ENCODE data around the gene JAK1. TPM values are rescaled to one million over a fixed set of nuclear protein-coding genes. Genes with fewer than 3 reads are reported as not detected.

Gene JAK1
- total and polyA plus RNA-seq, 2 of the 8 experiments (the other 6 are each of a cell fraction or from before 2014, with no cell fraction given) = 7.8 to 24.5 TPM

DNA sequence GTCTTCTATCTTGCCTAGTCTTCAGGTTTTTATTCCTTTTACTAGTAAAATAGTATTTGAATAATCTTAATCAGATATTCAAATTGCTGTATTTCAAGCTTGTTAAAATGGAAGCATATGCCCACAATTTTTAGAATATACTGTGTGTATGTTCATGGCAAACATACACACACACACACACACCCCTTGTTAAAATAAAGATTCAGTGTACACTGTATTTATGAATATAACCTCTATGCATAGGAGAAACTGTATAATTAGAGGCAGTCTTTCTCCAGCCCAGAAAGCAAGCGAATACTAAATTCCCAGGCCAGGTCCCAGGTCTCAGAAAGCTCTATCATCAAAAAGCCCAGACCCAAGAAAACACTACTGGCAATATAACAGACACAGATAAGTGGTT, 57.8 kb downstream of the JAK1 start (continued):
- TF ChIP-seq, protein P1, sequence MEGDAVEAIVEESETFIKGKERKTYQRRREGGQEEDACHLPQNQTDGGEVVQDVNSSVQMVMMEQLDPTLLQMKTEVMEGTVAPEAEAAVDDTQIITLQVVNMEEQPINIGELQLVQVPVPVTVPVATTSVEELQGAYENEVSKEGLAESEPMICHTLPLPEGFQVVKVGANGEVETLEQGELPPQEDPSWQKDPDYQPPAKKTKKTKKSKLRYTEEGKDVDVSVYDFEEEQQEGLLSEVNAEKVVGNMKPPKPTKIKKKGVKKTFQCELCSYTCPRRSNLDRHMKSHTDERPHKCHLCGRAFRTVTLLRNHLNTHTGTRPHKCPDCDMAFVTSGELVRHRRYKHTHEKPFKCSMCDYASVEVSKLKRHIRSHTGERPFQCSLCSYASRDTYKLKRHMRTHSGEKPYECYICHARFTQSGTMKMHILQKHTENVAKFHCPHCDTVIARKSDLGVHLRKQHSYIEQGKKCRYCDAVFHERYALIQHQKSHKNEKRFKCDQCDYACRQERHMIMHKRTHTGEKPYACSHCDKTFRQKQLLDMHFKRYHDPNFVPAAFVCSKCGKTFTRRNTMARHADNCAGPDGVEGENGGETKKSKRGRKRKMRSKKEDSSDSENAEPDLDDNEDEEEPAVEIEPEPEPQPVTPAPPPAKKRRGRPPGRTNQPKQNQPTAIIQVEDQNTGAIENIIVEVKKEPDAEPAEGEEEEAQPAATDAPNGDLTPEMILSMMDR (IDR thresholded peaks at IDR 0.05; ENCODE audit: control extremely low read depth in 1 of 3, insufficient read depth in 1 of 3, low read depth in 1 of 3, low read length in 3 of 3) = no peak
- no peak for TF ChIP-seq CHD1 (IDR thresholded peaks at IDR 0.05; ENCODE audit: low read depth, low read length)
- TF ChIP-seq EGR1 (IDR thresholded peaks at IDR 0.05; ENCODE audit: borderline replicate concordance, low read depth, low read length) = no peak

Data from H1 (cell line).